Liver (tissue), 9 donors: Measurements from ENCODE around the gene PRR4. TPM values are rescaled to one million over a fixed set of nuclear protein-coding genes. Genes with fewer than 3 reads are reported as not detected.

Source experiments
- DNase-seq: peaks from one replicate; pipeline ENCODE4 v3.0.0-alpha.2; 2017; ENCODE audit warnings: low spot score
- H3K27ac ChIP-seq, 2 donors: one replicate each; pipeline ENCODE4 v1.7.0; 2013; ENCODE audit warnings: inconsistent platforms in 2 of 2, low read length in 2 of 2, control low read depth in 1 of 2, low read depth in 1 of 2, mild to moderate bottlenecking in 1 of 2
- H3K27me3 ChIP-seq, 4 donors: one replicate each; pipeline versions ENCODE4 v1.6.1 to v1.7.0; 2013; ENCODE audit warnings: low read length in 3 of 4, inconsistent platforms in 1 of 4, mild to moderate bottlenecking in 1 of 4, moderate library complexity in 1 of 4; ENCODE audit not compliant: control insufficient read depth in 4 of 4, insufficient read depth in 4 of 4
- H3K36me3 ChIP-seq, 4 donors: one replicate each; pipeline versions ENCODE4 v1.6.1 to v1.7.0; 2013; ENCODE audit warnings: low read length in 3 of 4, mild to moderate bottlenecking in 3 of 4, low read depth in 1 of 4, moderate library complexity in 1 of 4; ENCODE audit not compliant: control insufficient read depth in 4 of 4, insufficient read depth in 3 of 4
- H3K4me1 ChIP-seq, 4 donors: one replicate each; pipeline versions ENCODE4 v1.6.1 to v1.7.0; 2013; ENCODE audit warnings: low read length in 3 of 4, mild to moderate bottlenecking in 3 of 4, moderate library complexity in 1 of 4; ENCODE audit not compliant: control insufficient read depth in 4 of 4, insufficient read depth in 4 of 4
- H3K4me3 ChIP-seq, 3 donors: one replicate each; pipeline versions ENCODE4 v1.6.1 to v1.7.0; 2013; ENCODE audit warnings: low read length in 3 of 3, control low read depth in 1 of 3, low read depth in 1 of 3, mild to moderate bottlenecking in 1 of 3
- H3K9ac ChIP-seq, 2 donors: one replicate each; pipeline ENCODE4 v1.7.0; 2013; ENCODE audit warnings: low read length in 2 of 2, mild to moderate bottlenecking in 2 of 2, moderate library complexity in 2 of 2, control low read depth in 1 of 2, low read depth in 1 of 2
- H3K9me3 ChIP-seq, 4 donors: one replicate each; pipeline versions ENCODE4 v1.6.1 to v1.7.0; 2013; ENCODE audit warnings: low read length in 3 of 4; ENCODE audit not compliant: control insufficient read depth in 4 of 4
- CTCF ChIP-seq: fragments of 150-350 bp; IDR thresholded peaks from 2 replicates; pipeline ENCODE4 v1.5.1; 2017; ENCODE audit warnings: improper control_type of control experiment, low read depth, low read length; ENCODE audit not compliant: missing input control
- EGR1 ChIP-seq, 2 donors: IDR thresholded peaks; 2 replicates each; pipeline ENCODE4 v1.6.1; 2016 to 2018; ENCODE audit warnings: antibody characterized with exemption in 2 of 2, low read depth in 2 of 2
- FOXA1 ChIP-seq: IDR thresholded peaks from 2 replicates; pipeline ENCODE4 v1.6.1; 2016; ENCODE audit warnings: antibody characterized with exemption
- FOXA2 ChIP-seq: IDR thresholded peaks from 2 replicates; pipeline ENCODE4 v1.6.1; 2016; ENCODE audit warnings: antibody characterized with exemption
- GABPA ChIP-seq, 2 donors: IDR thresholded peaks in 1 of 2; conservative IDR thresholded peaks in 1 of 2; 2 replicates each; pipeline ENCODE4 v1.6.1; 2016; ENCODE audit warnings: antibody characterized with exemption in 2 of 2, mild to moderate bottlenecking in 1 of 2, moderate library complexity in 1 of 2
- HNF4A ChIP-seq, 2 donors: conservative IDR thresholded peaks; 2 replicates each; pipeline ENCODE4 v1.6.1; 2016; ENCODE audit warnings: antibody characterized with exemption in 2 of 2, mild to moderate bottlenecking in 2 of 2
- HNF4G ChIP-seq: IDR thresholded peaks from 2 replicates; pipeline ENCODE4 v1.6.1; 2016; ENCODE audit warnings: antibody characterized with exemption
- JUND ChIP-seq, 2 donors: IDR thresholded peaks; 2 replicates each; pipeline ENCODE4 v1.6.1; 2016; ENCODE audit warnings: antibody characterized with exemption in 2 of 2
- MAX ChIP-seq: IDR thresholded peaks from 2 replicates; pipeline ENCODE4 v1.6.1; 2016; ENCODE audit warnings: antibody characterized with exemption
- NR2F2 ChIP-seq: IDR thresholded peaks from 2 replicates; pipeline ENCODE4 v1.6.1; 2016; ENCODE audit warnings: antibody characterized with exemption
- RAD21 ChIP-seq, 2 donors: IDR thresholded peaks; 2 replicates each; pipeline ENCODE4 v1.6.1; 2016; ENCODE audit warnings: antibody characterized with exemption in 2 of 2, mild to moderate bottlenecking in 2 of 2
- RXRA ChIP-seq, 2 donors: IDR thresholded peaks; 2 replicates each; pipeline ENCODE4 v1.6.1; 2017 to 2018; ENCODE audit warnings: antibody characterized with exemption in 2 of 2, mild to moderate bottlenecking in 1 of 2
- TAF1 ChIP-seq: conservative IDR thresholded peaks from 2 replicates; pipeline ENCODE4 v1.6.1; 2016; ENCODE audit warnings: antibody characterized with exemption, mild to moderate bottlenecking
- YY1 ChIP-seq: IDR thresholded peaks from 2 replicates; pipeline ENCODE4 v1.6.1; 2016; ENCODE audit warnings: antibody characterized with exemption, mild to moderate bottlenecking
- WGBS: extraction: QIAGEN DNeasy Blood & Tissue Kit; methylation state at CpG from one replicate; pipeline ENCODE4 v1.1.7; 2013; 5-methylcytosine and 5-hydroxymethylcytosine counted together
- polyA plus RNA-seq, 2 donors: library from polyadenylated mRNA; stranded (reverse) in 1 of 2; unstranded in 1 of 2; fragments of 200-250 nt in 1 of 2; fragments of >200 nt in 1 of 2; fragmentation: Nextera tagmentation in 1 of 2; extraction: Ambion mirVana in 1 of 2; gene quantifications; one replicate each; pipeline versions ENCODE4 v1.2.1 to v1.2.3, GENCODE V29; 2013 to 2015
- total RNA-seq, 2 donors: library from RNA; depleted of rRNA; stranded (reverse); fragments of >200 nt; gene quantifications; one replicate each; pipeline ENCODE4 v1.2.3, GENCODE V29; 2014
- TF ChIP-seq, protein P1 (sequence below): IDR thresholded peaks from 2 replicates; pipeline ENCODE4 v1.6.1; 2016; ENCODE audit warnings: antibody characterized with exemption
- TF ChIP-seq, protein P2 (sequence below): IDR thresholded peaks from 2 replicates; pipeline ENCODE4 v1.6.1; 2016; ENCODE audit warnings: antibody characterized with exemption, mild to moderate bottlenecking
- donor health status: healthy.
- donor health status: healthy.
- donor health status: healthy.
- donor health status: healthy.
- donor health status: healthy.

The PRR4 gene
- total and polyA plus RNA-seq, 4 donors = 0.56 to 3.5 (median 1.4) TPM

DNA sequence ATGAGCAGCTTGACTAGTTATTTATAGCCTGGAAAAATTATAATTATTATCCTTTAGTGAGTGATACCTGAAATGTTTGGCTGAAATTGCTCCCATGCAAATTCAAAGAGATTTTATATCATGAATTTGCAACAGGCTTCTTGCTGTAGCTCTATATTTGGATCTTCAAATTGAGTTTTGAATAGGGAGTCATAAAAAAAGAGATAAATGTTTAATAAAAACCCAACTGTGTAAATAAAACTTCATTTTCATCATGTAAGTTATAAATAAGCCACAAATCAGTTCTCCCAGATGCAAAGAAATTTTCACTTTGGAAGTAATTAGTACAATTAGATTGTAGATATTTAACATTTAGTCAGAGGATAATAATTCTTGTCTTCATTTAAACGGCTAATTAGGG is 42.1 kb downstream of the PRR4 start, which contains the start of gene TAS2R8 (continued):
- TF ChIP-seq EGR1 (IDR thresholded peaks at IDR 0.05; ENCODE audit: low read depth in 2 of 2) = no peak
- TF ChIP-seq JUND (IDR thresholded peaks at IDR 0.05) = no peak
- TF ChIP-seq RAD21 (IDR thresholded peaks at IDR 0.05) = no peak
- no peak for TF ChIP-seq YY1
- no peak for TF ChIP-seq GABPA (IDR thresholded peaks at IDR 0.05 in 1 of 2, conservative IDR thresholded peaks at IDR 0.05 in 1 of 2)
- TF ChIP-seq FOXA2 = no peak
- no peak for TF ChIP-seq RXRA (IDR thresholded peaks at IDR 0.05)
- TF ChIP-seq NR2F2 = no peak
- TF ChIP-seq MAX = no peak
- no peak for TF ChIP-seq FOXA1
- no peak for TF ChIP-seq HNF4A (conservative IDR thresholded peaks at IDR 0.05)
- TF ChIP-seq TAF1 = no peak

GRCh38 chr12:10802587-10802986 is 46.7 kb downstream of the PRR4 start, which contains the start of gene TAS2R7:
Gene TAS2R7 (minus strand): TSS chr12:10802627. CDS start chr12:10802570, 57 bp downstream.
- no peak within 1 kb of the TSS for H3K9ac ChIP-seq
- no peaks in the 10 kb centered on the region for H3K9me3 ChIP-seq
- no peaks in the 10 kb centered on the region for H3K4me1 ChIP-seq
- no peak for TF ChIP-seq RAD21 (IDR thresholded peaks at IDR 0.05)
- TF ChIP-seq FOXA2 = no peak
- no peak for TF ChIP-seq HNF4A (conservative IDR thresholded peaks at IDR 0.05)
- no peak for TF ChIP-seq YY1
- no peak for TF ChIP-seq HNF4G
- TF ChIP-seq RXRA (IDR thresholded peaks at IDR 0.05) = no peak
- no peak for TF ChIP-seq FOXA1
- TF ChIP-seq TAF1 = no peak
- TF ChIP-seq, protein P1, sequence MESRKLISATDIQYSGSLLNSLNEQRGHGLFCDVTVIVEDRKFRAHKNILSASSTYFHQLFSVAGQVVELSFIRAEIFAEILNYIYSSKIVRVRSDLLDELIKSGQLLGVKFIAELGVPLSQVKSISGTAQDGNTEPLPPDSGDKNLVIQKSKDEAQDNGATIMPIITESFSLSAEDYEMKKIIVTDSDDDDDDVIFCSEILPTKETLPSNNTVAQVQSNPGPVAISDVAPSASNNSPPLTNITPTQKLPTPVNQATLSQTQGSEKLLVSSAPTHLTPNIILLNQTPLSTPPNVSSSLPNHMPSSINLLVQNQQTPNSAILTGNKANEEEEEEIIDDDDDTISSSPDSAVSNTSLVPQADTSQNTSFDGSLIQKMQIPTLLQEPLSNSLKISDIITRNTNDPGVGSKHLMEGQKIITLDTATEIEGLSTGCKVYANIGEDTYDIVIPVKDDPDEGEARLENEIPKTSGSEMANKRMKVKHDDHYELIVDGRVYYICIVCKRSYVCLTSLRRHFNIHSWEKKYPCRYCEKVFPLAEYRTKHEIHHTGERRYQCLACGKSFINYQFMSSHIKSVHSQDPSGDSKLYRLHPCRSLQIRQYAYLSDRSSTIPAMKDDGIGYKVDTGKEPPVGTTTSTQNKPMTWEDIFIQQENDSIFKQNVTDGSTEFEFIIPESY = no peak
- TF ChIP-seq GABPA (IDR thresholded peaks at IDR 0.05 in 1 of 2, conservative IDR thresholded peaks at IDR 0.05 in 1 of 2) = no peak
- no peak for TF ChIP-seq EGR1 (IDR thresholded peaks at IDR 0.05; ENCODE audit: low read depth in 2 of 2)
- TF ChIP-seq JUND (IDR thresholded peaks at IDR 0.05) = no peak
- TF ChIP-seq, protein P2, sequence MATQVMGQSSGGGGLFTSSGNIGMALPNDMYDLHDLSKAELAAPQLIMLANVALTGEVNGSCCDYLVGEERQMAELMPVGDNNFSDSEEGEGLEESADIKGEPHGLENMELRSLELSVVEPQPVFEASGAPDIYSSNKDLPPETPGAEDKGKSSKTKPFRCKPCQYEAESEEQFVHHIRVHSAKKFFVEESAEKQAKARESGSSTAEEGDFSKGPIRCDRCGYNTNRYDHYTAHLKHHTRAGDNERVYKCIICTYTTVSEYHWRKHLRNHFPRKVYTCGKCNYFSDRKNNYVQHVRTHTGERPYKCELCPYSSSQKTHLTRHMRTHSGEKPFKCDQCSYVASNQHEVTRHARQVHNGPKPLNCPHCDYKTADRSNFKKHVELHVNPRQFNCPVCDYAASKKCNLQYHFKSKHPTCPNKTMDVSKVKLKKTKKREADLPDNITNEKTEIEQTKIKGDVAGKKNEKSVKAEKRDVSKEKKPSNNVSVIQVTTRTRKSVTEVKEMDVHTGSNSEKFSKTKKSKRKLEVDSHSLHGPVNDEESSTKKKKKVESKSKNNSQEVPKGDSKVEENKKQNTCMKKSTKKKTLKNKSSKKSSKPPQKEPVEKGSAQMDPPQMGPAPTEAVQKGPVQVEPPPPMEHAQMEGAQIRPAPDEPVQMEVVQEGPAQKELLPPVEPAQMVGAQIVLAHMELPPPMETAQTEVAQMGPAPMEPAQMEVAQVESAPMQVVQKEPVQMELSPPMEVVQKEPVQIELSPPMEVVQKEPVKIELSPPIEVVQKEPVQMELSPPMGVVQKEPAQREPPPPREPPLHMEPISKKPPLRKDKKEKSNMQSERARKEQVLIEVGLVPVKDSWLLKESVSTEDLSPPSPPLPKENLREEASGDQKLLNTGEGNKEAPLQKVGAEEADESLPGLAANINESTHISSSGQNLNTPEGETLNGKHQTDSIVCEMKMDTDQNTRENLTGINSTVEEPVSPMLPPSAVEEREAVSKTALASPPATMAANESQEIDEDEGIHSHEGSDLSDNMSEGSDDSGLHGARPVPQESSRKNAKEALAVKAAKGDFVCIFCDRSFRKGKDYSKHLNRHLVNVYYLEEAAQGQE = no peak
- H3K27ac ChIP-seq = no peak within 1 kb of the TSS
- 59% methylated on average over 4 of the region's 4 CpGs for WGBS
- H3K4me3 ChIP-seq = no peak within 1 kb of the TSS
- no peaks in the 10 kb centered on the region for H3K27me3 ChIP-seq
- no peaks in the 10 kb centered on the region for H3K36me3 ChIP-seq
- DNase-seq = no peak

- DNase-seq = no peak
- Histone ChIP-seq H3K36me3 (no peaks in the 10 kb centered on the region), H3K4me3 (no peak overlapping the region), H3K27ac (no peak overlapping the region), H3K27me3 (no peaks in the 10 kb centered on the region), H3K9ac (no peak overlapping the region), H3K4me1 (no peaks in the 10 kb centered on the region), H3K9me3 (no peaks in the 10 kb centered on the region)
- whole genome bisulfite sequencing = 43% methylated on average over 5 of the region's 5 CpGs
- TF ChIP-seq NR2F2 = no peak
- TF ChIP-seq CTCF = no peak
- no peak for TF ChIP-seq GABPA (IDR thresholded peaks at IDR 0.05 in 1 of 2, conservative IDR thresholded peaks at IDR 0.05 in 1 of 2)
- TF ChIP-seq, protein P1 = no peak
- TF ChIP-seq TAF1 = no peak
- TF ChIP-seq, protein P2 = no peak
- TF ChIP-seq FOXA1 = no peak
Measured at GRCh38 chr12:10801741-10802140, 47.5 kb downstream of the PRR4 start.
